Stimulated activated naive CD8-positive, alpha-beta T cell treated with anti-CD3 and anti-CD28 coated beads, Interleukin-15, amount 100 ng/mL, for 72 hours (primary cell): ENCODE results near the gene S100Z.
A peak's percentile ranks its signal among the peaks of the same experiment; 100 is the strongest.
"Not testable (repeated sequence)": the region's sequence is repeated elsewhere in the genome, so short reads cannot be mapped to it uniquely, and the experiment has no call there.

Experiments
- ATAC-seq: fragments of 150-1000 bp; cut with Tn5 transposase; 2 replicates; pipeline ENCODE4 v1.10.0; 2021; ENCODE audit warnings: mild to moderate bottlenecking, moderate library complexity
- DNase-seq, 2 donors: peaks; one replicate each; pipeline ENCODE4 v3.0.0; 2021 to 2022
- H3K27ac Mint-ChIP-seq, 2 donors: one replicate each; pipeline ENCODE4 v1.8.0; 2022; ENCODE audit warnings: mild to moderate bottlenecking in 2 of 2, mixed read lengths in 2 of 2, moderate library complexity in 2 of 2
- H3K27me3 Mint-ChIP-seq: one replicate; pipeline ENCODE4 v1.8.0; 2022; ENCODE audit warnings: mixed read lengths
- H3K4me1 Mint-ChIP-seq: one replicate; pipeline ENCODE4 v1.8.0; 2022; ENCODE audit warnings: mild to moderate bottlenecking, mixed read lengths
- H3K4me3 Mint-ChIP-seq, 2 donors: one replicate each; pipeline ENCODE4 v1.8.0; 2022; ENCODE audit warnings: mild to moderate bottlenecking in 2 of 2, mixed read lengths in 2 of 2, moderate library complexity in 1 of 2
- H3K9me3 Mint-ChIP-seq, 2 donors: one replicate each; pipeline ENCODE4 v1.8.0; 2022; ENCODE audit warnings: mixed read lengths in 2 of 2

Gene S100Z

GRCh38 chr5:76852772-76853171 is 3.0 kb downstream of the S100Z start:
- ATAC-seq (no peak), DNase-seq (no peak)
- Mint-ChIP-seq H3K9me3 (peaks cover 8 to 13% of the 10 kb centered on the region in 2 donors), H3K4me3 (no peak overlapping the region), H3K4me1 (peaks cover 33% of the 10 kb centered on the region), H3K27me3 (no peaks in the 10 kb centered on the region), H3K27ac (no peak overlapping the region)

GRCh38 chr5:76853741-76854140 is 3.9 kb downstream of the S100Z start:
- ATAC-seq: not testable (repeated sequence)

DNA sequence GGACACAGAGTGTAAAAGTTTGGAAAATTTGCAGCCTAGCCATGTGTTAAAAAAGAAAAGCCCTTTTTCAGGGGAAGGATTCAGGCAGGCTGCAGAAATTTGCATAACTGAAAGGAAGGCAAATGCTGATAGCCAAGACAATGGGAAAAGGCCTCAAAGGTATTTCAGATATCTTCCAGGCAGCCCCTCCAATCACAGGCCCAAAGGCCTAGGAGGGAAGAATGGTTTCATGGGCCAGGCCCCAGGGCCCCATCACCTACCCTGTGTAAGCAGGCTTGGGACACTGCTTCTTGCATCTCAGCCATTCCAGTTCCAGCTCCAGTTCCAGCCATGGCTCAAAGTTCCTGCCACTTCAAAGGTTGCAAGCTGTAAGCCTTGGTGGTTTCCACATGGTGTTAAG is 4.8 kb downstream of the S100Z start:
- Mint-ChIP-seq H3K9me3 (peaks cover 8 to 13% of the 10 kb centered on the region in 2 donors), H3K4me3 (no peak overlapping the region), H3K27ac (no peak overlapping the region), H3K4me1 (peaks cover 32% of the 10 kb centered on the region), H3K27me3 (no peaks in the 10 kb centered on the region)
- DNase-seq: no peak
- ATAC-seq: no peak

More at GRCh38 chr5:76853741-76854140, 3.9 kb downstream of the S100Z start:
- H3K27ac Mint-ChIP-seq, H3K27me3 Mint-ChIP-seq, DNase-seq, H3K4me3 Mint-ChIP-seq: not testable (repeated sequence)
- Mint-ChIP-seq H3K4me1 (peaks cover 33% of the 10 kb centered on the region), H3K9me3 (peaks cover 8 to 13% of the 10 kb centered on the region in 2 donors)

DNA sequence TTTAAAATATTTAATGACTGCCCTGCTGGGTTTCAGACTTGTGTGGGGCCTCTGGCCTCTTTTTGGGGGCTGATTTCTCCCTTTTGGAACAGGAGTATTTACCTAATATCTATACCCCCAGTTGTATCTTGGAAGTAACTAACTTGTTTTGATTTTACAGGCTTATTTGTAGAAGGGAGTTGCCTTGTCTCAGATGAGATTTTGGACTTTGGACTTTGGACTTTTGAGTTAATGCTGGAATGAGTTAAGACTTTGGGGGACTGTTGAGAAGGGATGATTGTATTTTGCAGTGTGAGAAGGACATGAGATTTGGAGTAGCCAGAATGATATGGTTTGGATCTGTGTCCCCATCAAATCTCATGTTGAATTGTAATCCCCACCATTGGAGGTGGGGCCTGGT is 5.7 kb downstream of the S100Z start:
- not testable (repeated sequence) for DNase-seq, H3K4me3 Mint-ChIP-seq, ATAC-seq, H3K27me3 Mint-ChIP-seq
- Mint-ChIP-seq H3K27ac (peak overlapping the region in 1 of 2 donors; percentile 79), H3K4me1 (peaks cover 23% of the 10 kb centered on the region), H3K9me3 (peaks cover 8 to 13% of the 10 kb centered on the region in 2 donors)

GRCh38 chr5:76855961-76856360 is 6.1 kb downstream of the S100Z start:
- Mint-ChIP-seq H3K4me1 (peaks cover 19% of the 10 kb centered on the region), H3K9me3 (peaks cover 8 to 13% of the 10 kb centered on the region in 2 donors), H3K27me3 (no peaks in the 10 kb centered on the region), H3K4me3 (peak overlapping the region; percentile 32 to 42), H3K27ac (peak overlapping the region; percentile 71 to 79)
- DNase-seq (peak; percentile 12 to 36), ATAC-seq (peak; percentile 85)

- not testable (repeated sequence) for DNase-seq, H3K4me3 Mint-ChIP-seq, H3K27me3 Mint-ChIP-seq, ATAC-seq
- H3K4me1 Mint-ChIP-seq: peaks cover 18% of the 10 kb centered on the region
- H3K27ac Mint-ChIP-seq: peak overlapping the region in 1 of 2 donors; percentile 16
- peaks cover 8 to 13% of the 10 kb centered on the region in 2 donors for H3K9me3 Mint-ChIP-seq
These were observed 7.0 kb downstream of the S100Z start for GRCh38 chr5:76856800-76857199.

GRCh38 chr5:76859591-76860247 is 9.9 kb downstream of the S100Z start:
- H3K4me3 Mint-ChIP-seq: no peak overlapping the region
- peak overlapping the region in 1 of 2 donors; percentile 52 for H3K27ac Mint-ChIP-seq
- peaks cover 18% of the 10 kb centered on the region for H3K4me1 Mint-ChIP-seq
- no peak for DNase-seq
- no peaks in the 10 kb centered on the region for H3K27me3 Mint-ChIP-seq
- peaks cover 8 to 13% of the 10 kb centered on the region in 2 donors for H3K9me3 Mint-ChIP-seq
- ATAC-seq: no peak

DNA sequence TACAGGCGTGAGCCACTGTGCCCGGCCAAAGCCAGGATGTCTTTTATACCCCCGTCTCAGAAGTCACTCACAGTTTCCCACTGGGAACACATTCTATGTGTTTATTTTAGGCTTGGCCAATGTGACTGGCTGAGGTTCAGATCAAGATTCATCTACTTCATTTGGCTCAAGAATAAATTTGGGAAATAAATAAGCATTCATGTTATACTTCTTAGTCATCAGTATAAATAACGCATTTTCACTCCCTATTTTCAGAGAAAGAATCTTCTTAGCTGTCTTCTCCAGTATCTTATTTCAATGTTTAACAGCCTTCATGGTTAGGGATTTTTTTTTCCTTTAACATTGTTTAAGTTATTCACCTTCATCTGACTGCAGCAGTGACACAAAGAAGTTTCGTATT is 11.8 kb downstream of the S100Z start:
- ATAC-seq (no peak), DNase-seq (no peak)
- H3K27me3 Mint-ChIP-seq: no peaks in the 10 kb centered on the region
- H3K4me1 Mint-ChIP-seq: peaks cover 4% of the 10 kb centered on the region
- H3K4me3 Mint-ChIP-seq: no peak overlapping the region
- H3K9me3 Mint-ChIP-seq: peaks cover 0 to 2% of the 10 kb centered on the region in 2 donors
- no peak overlapping the region for H3K27ac Mint-ChIP-seq

GRCh38 chr5:76863001-76863400 is 13.2 kb downstream of the S100Z start:
- Mint-ChIP-seq H3K27ac (no peak overlapping the region), H3K27me3 (no peaks in the 10 kb centered on the region), H3K9me3 (no peaks in the 10 kb centered on the region), H3K4me3 (no peak overlapping the region), H3K4me1 (no peaks in the 10 kb centered on the region)
- ATAC-seq (no peak), DNase-seq (no peak)

DNA sequence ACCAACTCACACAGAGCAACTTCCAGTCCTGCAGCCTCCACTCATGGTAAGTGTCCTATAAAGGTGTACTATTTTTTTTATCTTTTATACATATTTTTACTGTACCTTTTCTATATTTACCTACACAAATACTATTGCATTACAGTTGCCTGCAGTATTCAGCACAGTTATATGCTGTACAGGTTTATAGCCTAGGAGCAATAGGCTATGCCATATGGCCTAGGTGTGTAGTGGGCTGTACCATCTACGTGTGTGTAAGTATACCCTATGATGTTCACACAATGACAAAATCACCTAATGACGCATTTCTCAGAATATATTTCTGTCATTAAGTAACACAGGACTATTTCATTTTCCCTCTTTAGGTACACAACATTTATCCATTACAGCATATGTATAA is 16.7 kb downstream of the S100Z start:
- H3K4me3 Mint-ChIP-seq: no peak overlapping the region
- H3K27ac Mint-ChIP-seq: no peak overlapping the region
- H3K4me1 Mint-ChIP-seq: no peaks in the 10 kb centered on the region
- DNase-seq (no peak), ATAC-seq (no peak)
- no peaks in the 10 kb centered on the region for H3K9me3 Mint-ChIP-seq
- H3K27me3 Mint-ChIP-seq: no peaks in the 10 kb centered on the region

DNA sequence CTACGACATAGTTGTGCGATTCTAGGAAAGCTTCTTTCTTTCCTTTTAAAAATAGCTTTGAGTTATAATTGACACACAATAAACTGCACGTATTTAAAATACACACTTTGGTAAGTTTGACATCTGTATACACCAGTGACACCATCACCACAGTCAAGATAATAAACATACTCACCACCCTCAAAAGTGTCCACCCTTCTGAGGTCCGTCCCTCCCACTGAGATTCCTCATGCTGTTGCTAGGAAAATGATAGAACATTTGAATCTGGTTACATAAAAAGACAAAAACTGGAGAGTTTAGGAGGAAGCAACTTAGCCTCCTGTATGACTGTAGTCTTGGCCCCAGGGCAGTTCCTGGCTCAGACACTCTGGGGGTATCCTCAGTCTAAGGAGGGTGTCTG is 17.2 kb downstream of the S100Z start:
- ATAC-seq (no peak), DNase-seq (no peak)
- H3K4me3 Mint-ChIP-seq: no peak overlapping the region
- H3K27me3 Mint-ChIP-seq: no peaks in the 10 kb centered on the region
- H3K4me1 Mint-ChIP-seq: no peaks in the 10 kb centered on the region
- H3K9me3 Mint-ChIP-seq: no peaks in the 10 kb centered on the region
- H3K27ac Mint-ChIP-seq: no peak overlapping the region

DNA sequence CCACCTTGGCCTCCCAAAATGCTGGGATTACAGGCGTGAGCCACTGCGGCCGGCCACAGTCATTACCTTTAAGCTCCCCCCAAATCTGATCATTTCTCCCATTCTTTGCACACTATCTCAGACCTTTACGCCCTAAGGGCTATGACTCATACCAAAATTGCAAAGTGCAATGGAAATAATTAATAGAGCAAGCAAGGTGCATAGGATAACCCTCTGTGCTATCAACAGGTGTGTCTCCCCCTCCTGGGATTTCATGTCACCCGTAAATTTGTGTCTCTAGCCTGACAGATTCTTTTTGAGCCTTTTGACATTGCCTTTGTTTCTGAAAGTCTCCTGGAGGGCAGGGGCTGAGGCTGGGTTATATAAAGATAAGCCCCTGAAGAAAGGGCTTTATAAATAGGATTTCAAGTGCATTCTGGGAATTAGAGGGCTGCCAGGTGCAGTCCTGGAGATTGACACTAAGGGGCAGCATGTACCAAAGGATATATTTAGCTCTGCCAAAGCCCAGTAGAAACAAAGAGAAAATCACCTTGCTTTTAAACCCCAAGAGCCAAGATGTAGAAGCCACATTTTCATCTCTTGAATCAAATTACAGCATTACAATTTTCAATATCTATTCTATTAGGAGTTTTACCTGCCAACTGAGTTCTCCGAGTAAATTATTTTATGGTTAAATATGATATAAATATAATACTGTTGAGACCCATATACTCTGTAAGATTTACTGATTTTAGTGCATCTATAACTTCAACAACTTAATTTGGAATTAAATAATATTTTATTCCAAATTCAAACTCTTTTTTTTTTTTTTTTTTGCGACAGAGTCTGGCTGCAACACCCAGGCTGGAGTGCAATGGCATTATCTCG is 18.2 kb downstream of the S100Z start:
- Mint-ChIP-seq H3K4me1 (no peaks in the 10 kb centered on the region), H3K9me3 (no peaks in the 10 kb centered on the region), H3K4me3 (no peak overlapping the region), H3K27ac (no peak overlapping the region), H3K27me3 (no peaks in the 10 kb centered on the region)
- peak; percentile 85 for ATAC-seq
- peak; percentile 61 to 63 for DNase-seq

DNA sequence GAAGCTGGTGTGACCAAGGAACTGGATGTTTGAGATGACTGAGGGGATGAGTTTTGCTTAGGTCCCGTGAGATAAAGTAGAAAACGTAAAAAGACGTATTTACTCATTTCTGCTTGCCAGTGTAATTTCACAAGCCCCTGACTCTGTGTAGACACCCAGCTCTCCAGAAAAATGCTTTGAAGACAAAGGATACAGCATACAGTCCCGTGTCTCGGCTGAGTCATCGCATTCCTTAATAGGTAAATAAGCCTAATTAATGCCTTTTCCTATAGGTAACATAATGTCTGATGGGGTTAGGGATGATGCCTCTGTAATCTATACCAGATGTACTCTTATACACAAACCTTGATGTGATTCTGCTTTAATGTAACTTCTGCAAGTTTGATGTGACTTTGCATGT is 20.2 kb downstream of the S100Z start:
- Mint-ChIP-seq H3K9me3 (no peaks in the 10 kb centered on the region), H3K27ac (no peak overlapping the region), H3K4me1 (no peaks in the 10 kb centered on the region), H3K27me3 (no peaks in the 10 kb centered on the region), H3K4me3 (no peak overlapping the region)
- DNase-seq (no peak), ATAC-seq (no peak)

GRCh38 chr5:76874088-76874581 is 24.3 kb downstream of the S100Z start:
- Mint-ChIP-seq H3K27me3 (no peaks in the 10 kb centered on the region), H3K4me1 (no peaks in the 10 kb centered on the region), H3K4me3 (no peak overlapping the region), H3K27ac (no peak overlapping the region), H3K9me3 (no peaks in the 10 kb centered on the region)
- no peak for ATAC-seq
- no peak for DNase-seq

GRCh38 chr5:76888733-76889300 is 39.0 kb downstream of the S100Z start:
- H3K4me1 Mint-ChIP-seq: no peaks in the 10 kb centered on the region
- H3K4me3 Mint-ChIP-seq: no peak overlapping the region
- H3K27ac Mint-ChIP-seq: no peak overlapping the region
- peaks cover 16% of the 10 kb centered on the region for H3K27me3 Mint-ChIP-seq
- no peak for DNase-seq
- H3K9me3 Mint-ChIP-seq: no peaks in the 10 kb centered on the region
- ATAC-seq: no peak

DNA sequence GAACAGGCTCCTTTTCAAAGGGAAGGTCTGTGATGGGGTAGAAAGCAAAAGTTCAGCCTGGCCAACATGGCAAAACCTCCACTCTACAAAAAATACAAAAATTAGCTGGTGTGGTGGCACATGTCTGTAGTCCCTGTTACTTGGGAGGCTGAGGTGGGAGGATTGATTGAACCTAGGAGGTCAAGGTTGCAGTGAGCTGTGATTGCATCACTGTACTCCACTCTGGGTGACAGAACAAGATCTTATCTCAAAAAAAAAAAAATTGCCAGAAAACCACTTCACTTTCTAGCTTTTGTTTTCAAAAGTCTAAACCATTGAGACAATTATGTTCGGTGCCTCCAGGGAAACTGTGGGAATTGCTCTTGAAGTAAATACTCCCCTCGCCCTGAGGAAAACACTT is 43.5 kb downstream of the S100Z start:
- ATAC-seq (no peak), DNase-seq (no peak)
- peaks cover 30% of the 10 kb centered on the region for H3K27me3 Mint-ChIP-seq
- H3K4me1 Mint-ChIP-seq: no peaks in the 10 kb centered on the region
- H3K9me3 Mint-ChIP-seq: peaks cover 7 to 13% of the 10 kb centered on the region in 2 donors
- no peak overlapping the region for H3K27ac Mint-ChIP-seq
- no peak overlapping the region for H3K4me3 Mint-ChIP-seq
